HepG2 (cell line): ENCODE results near the gene IFIH1. TPM values are rescaled to one million over a fixed set of nuclear protein-coding genes. Genes with fewer than 3 reads are reported as not detected.

Experiments
- ATAC-seq: fragments of 200-7000 bp; cut with Tn5 transposase; 3 replicates; pipeline ENCODE4 v1.9.1; 2020; ENCODE audit warnings: mild to moderate bottlenecking, moderate library complexity
- BruUV-seq: library from RNA; stranded (reverse); fragments of 400-500 nt; replicated peaks from 2 replicates; lab custom pipeline; 2021; lab: Mats Ljungman, UMichigan
- CTCF ChIA-PET: fragments of 300-600 bp; formaldehyde crosslinking; extraction: SDS; loops from one replicate; lab custom pipeline; 2021; ENCODE audit warnings: low total read pairs, inconsistent platforms, low intra/inter-chr PET ratio; lab: Yijun Ruan, JAX
- POLR2A ChIA-PET: fragments of 350-600 bp; sonication (Branson Sonifier 250); formaldehyde crosslinking; loops from one replicate; lab custom pipeline; 2020; ENCODE audit warnings: antibody characterized with exemption, inconsistent platforms; lab: Yijun Ruan, JAX
- DNase-seq: peaks from one replicate; pipeline ENCODE4 v3.0.0-alpha.2; 2015; ENCODE audit warnings: low spot score
- FAIRE-seq: peaks from 3 replicates; lab custom pipeline; 2011; peaks lifted over from hg19 to GRCh38; lab: Jason Lieb, UNC
- H2AFZ ChIP-seq: one replicate; pipeline ENCODE4 v1.6.1; 2011; ENCODE audit warnings: low read length, inconsistent platforms
- H3K27ac ChIP-seq: fragments of 300-600 bp; 3 replicates; pipeline ENCODE4 v1.8.0; 2011; ENCODE audit warnings: mixed run types, mild to moderate bottlenecking, mixed read lengths, low read length, inconsistent platforms; ENCODE audit not compliant: insufficient read depth; ENCODE audit errors: extremely low read length
- H3K27me3 ChIP-seq, 2 experiments: fragments of 200-600 bp in 1 of 2; 2 replicates in 1 of 2; 3 replicates in 1 of 2; pipeline versions ENCODE4 v1.6.0 to v1.8.0; 2011; ENCODE audit warnings: low read length in 2 of 2, mild to moderate bottlenecking in 2 of 2, moderate library complexity in 2 of 2, inconsistent platforms in 1 of 2; ENCODE audit not compliant: insufficient read depth in 2 of 2, control insufficient read depth in 1 of 2
- H3K36me3 ChIP-seq, 2 experiments: fragments of 200-600 bp in 1 of 2; replicated peaks in 1 of 2; 2 replicates in 1 of 2; 3 replicates in 1 of 2; pipeline versions ENCODE4 v1.5.1 to v1.8.0; 2011; ENCODE audit warnings: low read length in 2 of 2, inconsistent platforms in 1 of 2; ENCODE audit not compliant: insufficient read depth in 2 of 2, control insufficient read depth in 1 of 2
- H3K4me1 ChIP-seq: 2 replicates; pipeline ENCODE4 v1.5.1; 2012; ENCODE audit warnings: low read length, inconsistent platforms; ENCODE audit not compliant: insufficient read depth
- H3K4me2 ChIP-seq: 2 replicates; pipeline ENCODE4 v1.6.0; 2011; ENCODE audit warnings: low read depth, low read length, inconsistent platforms
- H3K4me3 ChIP-seq, 3 experiments: fragments of 200-600 bp in 1 of 3; sonication (generic), shearing (Covaris generic) in 1 of 3; replicated peaks in 1 of 3; 2 replicates each; pipeline ENCODE4 v1.5.1; 2011 to 2016; ENCODE audit warnings: low read length in 3 of 3, inconsistent platforms in 2 of 3, low read depth in 2 of 3, mild to moderate bottlenecking in 2 of 3, control low read depth in 1 of 3, mixed read lengths in 1 of 3; ENCODE audit not compliant: insufficient read depth in 1 of 3
- H3K79me2 ChIP-seq: one replicate; pipeline ENCODE4 v1.6.1; 2011; ENCODE audit warnings: low read length, inconsistent platforms; ENCODE audit not compliant: insufficient read depth
- H3K9ac ChIP-seq: 2 replicates; pipeline ENCODE4 v1.6.0; 2011; ENCODE audit warnings: mild to moderate bottlenecking, low read depth, low read length, inconsistent platforms; ENCODE audit not compliant: insufficient read depth
- H3K9me3 ChIP-seq: 2 replicates; pipeline ENCODE4 v1.5.1; 2012; ENCODE audit warnings: mild to moderate bottlenecking, low read length
- H4K20me1 ChIP-seq: 2 replicates; pipeline ENCODE4 v1.6.0; 2011; ENCODE audit warnings: inconsistent platforms, mild to moderate bottlenecking, low read length, moderate library complexity; ENCODE audit not compliant: insufficient read depth
- CBX1 ChIP-seq: IDR thresholded peaks from one replicate; pipeline ENCODE4 v1.6.1; 2016; ENCODE audit warnings: antibody characterized with exemption, low read depth
- HNRNPLL ChIP-seq: fragments of 200-400 bp; formaldehyde crosslinking; IDR thresholded peaks from 2 replicates; pipeline ENCODE4 v1.6.1; 2017; ENCODE audit warnings: mild to moderate bottlenecking, low read depth, low read length; ENCODE audit not compliant: poor library complexity, severe bottlenecking
- MAZ ChIP-seq, 2 experiments: sonication (generic) in 1 of 2; formaldehyde crosslinking in 1 of 2; IDR thresholded peaks; 2 replicates each; pipeline versions ENCODE4 v1.5.0 to v1.6.1; 2012 to 2020; ENCODE audit warnings: low read depth in 2 of 2, mild to moderate bottlenecking in 2 of 2, borderline replicate concordance in 1 of 2, improper control_type of control experiment in 1 of 2, low read length in 1 of 2, missing genetic modification reagents in 1 of 2, moderate library complexity in 1 of 2
- WGBS: methylation state at CpG from one replicate; pipeline ENCODE4 v1.1.6; 2017; ENCODE audit warnings: low lambda C conversion rate; 5-methylcytosine and 5-hydroxymethylcytosine counted together
- in situ Hi-C: cut with HindIII; loops from 2 replicates; pipeline ENCODE4 v1.10.0; 2017; ENCODE audit warnings: low pct_unique_long_range_greater_than_20kb; ENCODE audit not compliant: extremely low pct_ligation_motif_present
- intact Hi-C: fragments of 100-400 bp; cut with micrococcal nuclease; formaldehyde crosslinking; loops from one replicate; pipeline ENCODE4 v1.10.0; 2022; ENCODE audit not compliant: unreplicated experiment
- polyA plus RNA-seq, 8 experiments: library from polyadenylated mRNA; depleted of rRNA in 3 of 8; stranded (reverse) in 7 of 8; unstranded in 1 of 8; fragments of >200 nt; fragmentation: Illumina TruSeq in 4 of 8; extraction: Trizol in 4 of 8; gene quantifications; 2 replicates each; pipeline versions ENCODE4 v1.2.1 to v1.2.3, GENCODE V29; 2011 to 2016; ENCODE audit warnings: low read depth in 4 of 8, missing spikeins in 1 of 8, mixed read lengths in 1 of 8; ENCODE audit not compliant: insufficient read depth in 1 of 8
- total RNA-seq, 5 experiments: library from RNA; depleted of rRNA; stranded (reverse); fragments of >200 nt; fragmentation: Illumina TruSeq; extraction: Trizol; gene quantifications; 2 replicates each; pipeline ENCODE4 v1.2.3, GENCODE V29; 2016; ENCODE audit warnings: low read depth in 1 of 5
- TF ChIP-seq, protein P1 (sequence below), 2 experiments: sonication (generic) in 1 of 2; formaldehyde crosslinking in 1 of 2; IDR thresholded peaks; 2 replicates each; pipeline versions ENCODE4 v1.6.1 to v1.9.0; 2014 to 2022; ENCODE audit warnings: antibody characterized with exemption in 1 of 2, borderline replicate concordance in 1 of 2, inconsistent platforms in 1 of 2, low read depth in 1 of 2, missing genetic modification reagents in 1 of 2

Gene IFIH1
- total and polyA plus RNA-seq, 2 of the 13 experiments (the other 11 are each of a cell fraction or from before 2014, with no cell fraction given), result 1.5 to 11.5 TPM

- no peaks in the 10 kb centered on the region for H3K79me2 ChIP-seq
- ATAC-seq (no peak), DNase-seq (no peak), FAIRE-seq (no peak)
- no peaks in the 10 kb centered on the region for H4K20me1 ChIP-seq
- intact Hi-C loops, result no loop called here
- BruUV-seq, result no TSS peak
- no peak overlapping the region for H3K27ac ChIP-seq
- no peaks in the 10 kb centered on the region for H3K27me3 ChIP-seq
- no peak overlapping the region for H3K4me2 ChIP-seq
- TF ChIP-seq HNRNPLL (no peak), MAZ (IDR thresholded peaks at IDR 0.05; ENCODE audit: borderline replicate concordance, low read depth, low read length) (no peak), MAZ (CRISPR knock-in tag; IDR thresholded peaks at IDR 0.05; ENCODE audit: low read depth) (no peak), CBX1 (no peak)
- TF ChIP-seq, protein P1, sequence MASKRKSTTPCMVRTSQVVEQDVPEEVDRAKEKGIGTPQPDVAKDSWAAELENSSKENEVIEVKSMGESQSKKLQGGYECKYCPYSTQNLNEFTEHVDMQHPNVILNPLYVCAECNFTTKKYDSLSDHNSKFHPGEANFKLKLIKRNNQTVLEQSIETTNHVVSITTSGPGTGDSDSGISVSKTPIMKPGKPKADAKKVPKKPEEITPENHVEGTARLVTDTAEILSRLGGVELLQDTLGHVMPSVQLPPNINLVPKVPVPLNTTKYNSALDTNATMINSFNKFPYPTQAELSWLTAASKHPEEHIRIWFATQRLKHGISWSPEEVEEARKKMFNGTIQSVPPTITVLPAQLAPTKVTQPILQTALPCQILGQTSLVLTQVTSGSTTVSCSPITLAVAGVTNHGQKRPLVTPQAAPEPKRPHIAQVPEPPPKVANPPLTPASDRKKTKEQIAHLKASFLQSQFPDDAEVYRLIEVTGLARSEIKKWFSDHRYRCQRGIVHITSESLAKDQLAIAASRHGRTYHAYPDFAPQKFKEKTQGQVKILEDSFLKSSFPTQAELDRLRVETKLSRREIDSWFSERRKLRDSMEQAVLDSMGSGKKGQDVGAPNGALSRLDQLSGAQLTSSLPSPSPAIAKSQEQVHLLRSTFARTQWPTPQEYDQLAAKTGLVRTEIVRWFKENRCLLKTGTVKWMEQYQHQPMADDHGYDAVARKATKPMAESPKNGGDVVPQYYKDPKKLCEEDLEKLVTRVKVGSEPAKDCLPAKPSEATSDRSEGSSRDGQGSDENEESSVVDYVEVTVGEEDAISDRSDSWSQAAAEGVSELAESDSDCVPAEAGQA (IDR thresholded peaks at IDR 0.05; ENCODE audit: low read depth), result no peak
- TF ChIP-seq, protein P1 (CRISPR knock-in tag; IDR thresholded peaks at IDR 0.05; ENCODE audit: borderline replicate concordance), result no peak
- WGBS, result 24% methylated on average over 2 of the region's 2 CpGs
- POLR2A ChIA-PET, result no interaction called here
- H3K4me1 ChIP-seq, result no peaks in the 10 kb centered on the region
- no peak overlapping the region for H3K9ac ChIP-seq
- H3K36me3 ChIP-seq, result no peaks in the 10 kb centered on the region
- H3K4me3 ChIP-seq, result no peak overlapping the region
- no peak overlapping the region for H2AFZ ChIP-seq
- H3K9me3 ChIP-seq, result no peaks in the 10 kb centered on the region
- CTCF ChIA-PET, result no interaction called here
- in situ Hi-C loops, result no loop called here
Observed at GRCh38 chr2:162256591-162256991, 61.9 kb downstream of the IFIH1 start.
